Measurements from ENCODE around the gene F13B.
"Not testable (repeated sequence)": the region's sequence is repeated elsewhere in the genome, so short reads cannot be mapped to it uniquely, and the experiment has no call there.

Gene F13B, protein sequence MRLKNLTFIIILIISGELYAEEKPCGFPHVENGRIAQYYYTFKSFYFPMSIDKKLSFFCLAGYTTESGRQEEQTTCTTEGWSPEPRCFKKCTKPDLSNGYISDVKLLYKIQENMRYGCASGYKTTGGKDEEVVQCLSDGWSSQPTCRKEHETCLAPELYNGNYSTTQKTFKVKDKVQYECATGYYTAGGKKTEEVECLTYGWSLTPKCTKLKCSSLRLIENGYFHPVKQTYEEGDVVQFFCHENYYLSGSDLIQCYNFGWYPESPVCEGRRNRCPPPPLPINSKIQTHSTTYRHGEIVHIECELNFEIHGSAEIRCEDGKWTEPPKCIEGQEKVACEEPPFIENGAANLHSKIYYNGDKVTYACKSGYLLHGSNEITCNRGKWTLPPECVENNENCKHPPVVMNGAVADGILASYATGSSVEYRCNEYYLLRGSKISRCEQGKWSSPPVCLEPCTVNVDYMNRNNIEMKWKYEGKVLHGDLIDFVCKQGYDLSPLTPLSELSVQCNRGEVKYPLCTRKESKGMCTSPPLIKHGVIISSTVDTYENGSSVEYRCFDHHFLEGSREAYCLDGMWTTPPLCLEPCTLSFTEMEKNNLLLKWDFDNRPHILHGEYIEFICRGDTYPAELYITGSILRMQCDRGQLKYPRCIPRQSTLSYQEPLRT

GRCh38 chr1:197066719-197067456 is at the start of gene F13B:
Gene F13B, minus strand, starts transcription at chr1:197067260. Its CDS starts 37 bp downstream, at chr1:197067223.
- no peak for DNase-seq (ENCODE audit: low read depth)

DNA sequence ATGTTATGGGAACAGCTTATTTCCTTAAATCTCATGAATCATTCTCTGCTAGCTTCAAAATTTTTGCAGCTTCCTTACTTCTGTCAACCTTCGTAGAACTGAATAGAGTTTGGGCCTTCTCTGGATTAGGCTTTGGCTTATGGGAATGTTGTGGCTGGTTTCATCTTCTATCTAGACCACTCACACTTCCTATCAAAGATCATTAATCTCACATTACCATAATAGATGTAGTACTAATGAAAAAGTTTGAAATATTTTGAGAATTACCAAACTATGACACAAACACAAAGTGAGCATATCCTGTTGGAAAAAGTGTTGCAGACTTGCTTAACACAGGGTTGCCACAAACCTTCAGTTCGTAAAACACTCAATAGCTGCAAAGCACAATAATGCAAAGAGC is 49.1 kb upstream of the F13B start:
- DNase-seq (ENCODE audit: low read depth): no peak

DNA sequence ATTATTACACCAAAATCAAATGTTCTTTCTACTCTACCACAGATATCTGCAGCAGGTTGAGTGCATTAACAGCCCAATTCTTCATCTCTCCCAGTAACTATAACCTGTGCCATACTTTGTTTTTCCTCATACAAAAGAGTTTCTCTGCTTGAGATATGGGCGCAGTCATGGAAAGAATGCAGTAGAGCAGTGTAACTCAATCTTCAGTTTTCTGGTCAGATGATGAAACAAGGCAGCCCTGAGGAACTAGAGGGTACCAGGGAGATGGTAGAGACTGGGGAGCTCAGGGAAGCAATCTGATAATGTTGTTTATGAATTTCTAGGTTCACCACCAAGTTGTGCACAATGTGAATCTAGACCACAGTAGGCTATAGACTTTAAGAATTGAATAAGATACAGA is 39.8 kb upstream of the F13B start:
- DNase-seq (ENCODE audit: low read depth): no peak

- DNase-seq (ENCODE audit: low read depth): no peak
These were observed 36.2 kb upstream of the F13B start for GRCh38 chr1:197103300-197103699.

GRCh38 chr1:197101978-197102377 is 34.9 kb upstream of the F13B start:
- no peak for DNase-seq (ENCODE audit: low read depth)

DNA sequence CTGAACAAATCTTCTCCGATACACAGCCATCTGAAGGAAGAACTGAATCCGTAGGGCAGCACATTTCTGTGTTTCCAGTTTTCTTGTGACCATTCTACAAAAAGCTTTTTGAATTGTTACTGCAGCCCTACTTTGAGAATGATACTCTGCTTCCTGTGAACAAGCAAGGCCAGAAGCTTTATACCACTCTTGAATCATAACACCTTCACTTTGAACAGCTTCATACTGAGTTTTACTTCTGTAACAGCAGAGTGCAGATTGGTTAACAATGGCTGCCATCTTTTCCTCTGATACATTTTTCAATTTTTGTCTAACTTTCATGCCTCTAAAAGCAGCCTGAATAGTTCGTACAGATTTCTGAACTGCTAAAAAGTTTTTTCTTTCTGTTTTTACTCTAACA is 33.6 kb upstream of the F13B start:
- DNase-seq (ENCODE audit: low read depth): no peak

GRCh38 chr1:197099444-197099843 is 32.4 kb upstream of the F13B start:
- DNase-seq (ENCODE audit: low read depth): no peak

DNA sequence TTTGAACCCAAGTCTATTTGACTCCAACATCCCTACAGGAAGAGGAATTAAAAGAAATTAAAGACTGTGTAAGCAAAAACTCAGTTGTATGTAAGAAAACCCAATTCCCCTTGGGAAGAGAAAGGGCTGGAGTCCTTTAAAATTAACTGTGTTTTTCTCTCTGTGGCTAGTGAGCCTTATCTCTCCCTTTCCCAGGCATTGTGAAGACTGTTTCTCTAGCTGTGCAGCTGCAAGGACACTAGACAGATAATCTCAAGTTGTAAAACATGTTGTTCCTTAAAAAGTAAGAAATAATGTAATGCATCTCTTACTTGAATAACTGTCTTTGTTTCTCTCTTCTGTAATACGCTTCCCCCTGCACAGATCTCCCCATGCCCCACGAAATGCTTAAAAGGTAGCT is 29.9 kb upstream of the F13B start:
- not testable (repeated sequence) for DNase-seq (ENCODE audit: low read depth)

GRCh38 chr1:197096137-197096536 is 29.1 kb upstream of the F13B start:
- DNase-seq (ENCODE audit: low read depth): no peak

GRCh38 chr1:197093226-197093885 is 26.3 kb upstream of the F13B start:
- no peak for DNase-seq (ENCODE audit: low read depth)

DNA sequence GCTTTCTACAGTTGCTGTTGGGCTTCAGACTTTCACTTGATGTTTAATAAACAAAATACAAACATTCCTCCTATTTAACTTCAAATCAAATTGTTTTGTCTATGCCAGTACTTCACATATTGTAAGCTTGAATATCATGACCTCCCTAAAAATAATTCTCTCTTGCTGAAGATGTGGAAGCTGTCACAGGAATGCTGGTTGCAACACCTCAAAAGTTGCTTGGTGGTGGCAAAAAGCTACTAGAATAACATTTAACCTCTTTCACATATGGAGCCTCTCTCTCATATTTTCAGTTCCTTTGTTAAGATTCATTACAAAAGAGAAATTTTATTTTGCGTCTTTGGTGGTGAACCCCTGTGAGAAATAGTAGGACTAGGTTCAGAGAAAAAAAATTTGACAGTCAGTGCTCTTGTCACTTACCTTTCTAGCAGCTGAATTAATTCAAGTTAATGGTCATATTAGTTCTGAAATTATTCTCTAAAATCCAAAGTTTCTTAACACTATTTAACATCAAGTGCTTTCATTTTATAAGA is 25.5 kb upstream of the F13B start:
- DNase-seq (ENCODE audit: low read depth): no peak

DNA sequence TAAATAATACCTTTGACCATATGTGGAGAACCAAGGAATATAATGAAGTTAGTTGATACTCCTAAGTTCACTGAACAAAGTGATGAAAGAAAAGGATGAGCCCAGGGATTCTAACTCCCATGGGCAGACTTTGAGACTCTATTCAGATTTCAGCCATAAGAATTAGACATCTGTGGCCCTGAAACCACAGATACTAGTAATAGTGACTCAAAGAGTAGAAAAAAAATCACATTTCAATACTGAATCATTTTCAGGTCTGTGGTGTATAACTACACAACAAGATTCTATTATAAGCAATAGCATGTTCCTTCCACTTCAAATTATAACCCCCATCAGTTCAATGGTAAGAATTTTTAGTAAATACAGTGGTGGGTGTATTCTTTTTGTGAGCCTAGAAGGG is 16.4 kb upstream of the F13B start:
- no peak for DNase-seq (ENCODE audit: low read depth)

DNA sequence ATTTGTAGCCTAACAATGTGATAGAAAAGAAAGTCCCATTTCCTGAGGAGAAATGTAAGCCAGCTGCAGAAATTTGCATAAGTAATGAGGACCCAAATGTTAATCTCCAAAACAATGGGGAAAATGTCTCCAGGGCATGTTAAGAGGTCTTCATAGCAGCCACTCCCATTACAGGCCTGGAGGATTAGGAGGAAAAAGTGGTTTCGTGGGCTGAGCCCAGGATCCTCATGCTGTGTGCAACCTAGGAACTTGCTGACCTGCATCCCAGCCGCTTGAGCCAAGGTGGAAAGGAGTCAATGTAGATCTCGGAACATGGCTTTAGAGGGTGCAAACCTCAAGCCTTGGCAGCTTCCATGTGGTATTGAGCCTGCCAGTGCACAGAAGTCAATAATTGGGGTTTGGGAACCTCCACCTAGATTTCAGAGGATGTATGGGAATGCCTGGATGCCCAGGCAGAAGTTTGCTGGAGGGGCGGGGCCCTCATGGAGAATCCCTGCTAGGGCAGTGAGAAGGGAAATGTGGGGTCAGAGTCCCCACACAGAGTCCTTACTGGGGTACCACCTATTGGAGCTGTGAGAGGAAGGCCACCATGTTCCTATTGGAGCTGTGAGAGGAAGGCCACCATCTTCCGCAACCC is 14.2 kb upstream of the F13B start:
- DNase-seq (ENCODE audit: low read depth): no peak

- DNase-seq (ENCODE audit: low read depth): no peak
These were observed 13.3 kb upstream of the F13B start for GRCh38 chr1:197080323-197080722.

- no peak for DNase-seq (ENCODE audit: low read depth)
These were observed 9.5 kb upstream of the F13B start for GRCh38 chr1:197076585-197076984.

DNA sequence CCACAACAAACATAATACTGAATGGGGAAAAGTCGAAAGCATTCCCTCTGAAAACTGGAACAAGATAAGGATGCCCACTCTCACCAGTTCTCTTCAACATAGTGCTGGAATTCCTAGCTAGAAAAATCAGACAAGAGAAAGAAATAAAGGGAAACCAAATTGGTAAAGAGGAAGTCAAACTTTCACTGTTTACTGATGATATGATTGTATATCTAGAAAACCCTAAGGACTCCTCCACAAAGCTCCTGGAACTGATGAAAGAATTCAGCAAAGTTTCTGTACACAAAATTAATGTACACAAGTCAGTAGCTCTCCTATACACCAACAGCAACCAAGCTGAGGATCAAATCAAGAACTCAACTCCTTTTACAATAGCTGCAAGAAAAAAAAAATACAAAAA is 6.9 kb upstream of the F13B start:
- no peak for DNase-seq (ENCODE audit: low read depth)

- DNase-seq (ENCODE audit: low read depth): no peak
These were observed 378 bp upstream of the F13B start for GRCh38 chr1:197067457-197067818.

- no peak for DNase-seq (ENCODE audit: low read depth)
These were observed 783 bp downstream of the F13B start for GRCh38 chr1:197066277-197066676.

- DNase-seq (ENCODE audit: low read depth): no peak
These were observed 1.5 kb downstream of the F13B start for GRCh38 chr1:197065559-197065958.

DNA sequence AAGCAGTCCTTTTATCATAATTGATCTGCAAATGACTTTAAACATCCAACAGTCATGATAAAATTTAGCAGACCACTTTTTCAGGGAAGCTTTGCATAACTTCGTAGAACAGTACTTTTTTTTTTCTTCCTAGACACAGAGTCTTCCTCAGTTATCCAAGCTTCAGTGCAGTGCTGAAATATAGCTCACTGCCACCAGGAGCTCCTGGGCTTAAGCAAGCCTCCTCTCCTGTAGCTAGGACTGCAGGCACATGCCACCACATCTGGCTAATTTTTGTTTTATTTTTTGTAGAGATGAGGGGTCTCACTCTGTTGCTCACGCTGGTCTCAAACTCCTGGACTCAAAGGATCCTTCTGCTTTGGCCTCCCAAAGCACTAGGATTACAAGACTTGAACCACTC is 3.8 kb downstream of the F13B start:
- DNase-seq (ENCODE audit: low read depth): no peak

DNA sequence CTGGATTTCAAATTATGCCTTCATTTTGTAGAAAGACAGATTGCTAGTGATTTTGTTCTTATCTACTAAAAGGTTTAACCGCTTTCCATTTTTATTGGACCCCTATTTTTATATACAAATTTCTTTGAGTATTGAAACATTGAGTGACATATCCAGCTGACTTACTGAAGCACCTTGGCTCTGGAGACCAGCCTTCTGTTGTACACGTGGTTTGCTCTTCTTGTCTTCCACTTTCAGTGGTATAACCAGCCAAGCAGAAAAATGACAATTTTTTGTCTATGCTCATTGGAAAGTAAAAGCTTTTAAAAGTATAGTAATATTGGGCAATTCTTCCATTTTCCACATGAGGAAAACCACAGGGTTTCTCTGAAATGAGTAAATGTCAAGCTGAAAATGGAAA is 4.4 kb downstream of the F13B start:
- no peak for DNase-seq (ENCODE audit: low read depth)

DNA sequence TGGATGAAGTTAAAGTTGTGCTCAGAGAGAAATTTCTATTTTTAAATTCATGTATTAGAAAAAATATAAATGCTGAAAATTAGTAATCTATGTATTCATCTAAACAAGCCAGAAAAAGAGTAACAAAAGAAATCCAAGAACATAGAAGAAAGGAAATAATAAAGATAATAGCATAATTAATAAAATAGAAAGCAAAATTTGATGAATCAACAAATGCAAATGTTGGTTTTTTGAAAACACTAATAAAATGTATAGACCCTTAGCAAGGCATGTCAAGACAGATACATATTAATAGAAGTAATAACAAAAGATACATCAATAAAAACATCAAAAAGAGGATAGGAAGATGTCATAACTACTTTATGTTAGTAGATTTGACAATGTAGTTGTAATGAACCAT is 18.0 kb downstream of the F13B start:
- DNase-seq (ENCODE audit: low read depth): no peak

All from activated gamma-delta T cell treated with anti-CD3 and anti-CD28 coated beads, Interleukin-2, amount 50 U/mL, for 16 hours (primary cell).